GM21360 (cell line): ENCODE measurements around the gene GFI1B.

Experiments
- ATAC-seq: cut with Tn5 transposase; IDR thresholded peaks from one replicate; pipeline ENCODE4 v1.9.1; 2021; ENCODE audit warnings: mild to moderate bottlenecking, moderate library complexity; ENCODE audit not compliant: unreplicated experiment

GFI1B gene

GRCh38 chr9:132978451-132979131 is at the start of gene GFI1B:
Gene GFI1B, plus strand, starts transcription at chr9:132978694. Its CDS starts 7,985 bp downstream, at chr9:132986679.
- no peak for ATAC-seq

DNA sequence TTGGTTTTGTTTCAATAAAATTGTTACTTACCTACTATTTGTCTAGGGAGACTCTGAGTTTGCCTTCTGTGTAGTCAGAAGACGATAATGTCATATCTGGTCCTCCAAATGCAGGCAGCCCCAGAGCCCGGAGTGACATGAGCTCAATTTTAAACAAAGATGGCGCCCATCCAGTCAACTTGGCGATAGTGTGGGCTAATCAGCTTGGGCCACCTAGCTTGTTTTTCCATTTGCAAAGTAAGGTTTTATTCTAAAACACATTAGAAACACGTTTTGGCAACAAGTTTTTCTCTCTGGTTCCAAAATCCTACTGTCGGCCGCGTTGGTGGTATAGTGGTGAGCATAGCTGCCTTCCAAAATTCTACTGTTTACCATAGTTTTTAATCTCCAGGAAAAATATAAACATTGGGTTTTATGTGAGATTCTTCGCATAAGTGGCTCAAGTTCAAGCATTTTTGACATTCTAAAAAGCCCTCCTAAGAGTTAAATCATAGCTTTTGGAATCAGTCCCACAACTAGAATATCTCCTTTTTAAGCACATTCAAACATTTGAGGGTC is 47.2 kb upstream of the GFI1B start:
- ATAC-seq, result no peak

DNA sequence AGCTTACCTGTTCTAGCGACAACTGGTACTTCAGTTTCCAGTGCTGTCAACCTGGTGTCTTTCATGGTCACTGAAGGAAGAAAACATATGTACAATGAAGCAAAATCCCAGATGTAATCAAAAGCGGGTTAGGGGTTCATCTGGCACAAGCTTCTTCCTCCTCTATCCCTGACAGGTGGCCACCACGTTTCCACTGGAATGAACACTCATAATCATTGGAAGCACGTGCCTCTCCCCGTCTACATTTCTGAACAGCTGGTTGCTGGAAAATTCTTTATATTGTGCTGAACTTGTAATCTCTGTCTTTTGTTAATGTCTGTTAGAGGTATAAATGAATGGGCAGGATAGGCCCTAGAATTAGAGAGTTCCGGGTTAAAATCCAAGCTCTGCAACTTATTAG is 43.5 kb upstream of the GFI1B start:
- no peak for ATAC-seq

GRCh38 chr9:132937463-132937901 is 41.0 kb upstream of the GFI1B start:
- no peak for ATAC-seq

DNA sequence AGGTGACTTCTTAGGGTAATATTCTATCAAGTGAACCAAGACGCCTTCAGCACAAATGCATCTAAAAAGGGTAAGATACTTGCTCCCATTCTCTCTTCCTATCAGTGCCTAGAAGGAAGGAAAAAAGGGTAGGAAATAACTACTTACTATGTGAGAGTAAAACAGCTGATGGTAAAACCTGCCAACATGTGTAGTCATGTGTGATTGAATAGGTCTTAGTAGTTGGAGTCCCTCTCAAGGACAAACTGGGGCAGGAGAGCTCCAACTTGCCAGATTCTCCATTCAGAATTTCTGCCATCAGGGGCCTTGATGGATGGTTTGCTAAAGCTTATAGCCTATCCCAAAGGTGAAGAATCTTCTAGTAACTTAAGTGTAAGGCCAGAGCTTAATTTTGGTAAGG is 39.3 kb upstream of the GFI1B start:
- no peak for ATAC-seq

- ATAC-seq, result no peak
Measured at GRCh38 chr9:132942541-132943182, 35.8 kb upstream of the GFI1B start.

- peak; percentile 3 for ATAC-seq
Measured at GRCh38 chr9:132943651-132944293, 34.7 kb upstream of the GFI1B start.

DNA sequence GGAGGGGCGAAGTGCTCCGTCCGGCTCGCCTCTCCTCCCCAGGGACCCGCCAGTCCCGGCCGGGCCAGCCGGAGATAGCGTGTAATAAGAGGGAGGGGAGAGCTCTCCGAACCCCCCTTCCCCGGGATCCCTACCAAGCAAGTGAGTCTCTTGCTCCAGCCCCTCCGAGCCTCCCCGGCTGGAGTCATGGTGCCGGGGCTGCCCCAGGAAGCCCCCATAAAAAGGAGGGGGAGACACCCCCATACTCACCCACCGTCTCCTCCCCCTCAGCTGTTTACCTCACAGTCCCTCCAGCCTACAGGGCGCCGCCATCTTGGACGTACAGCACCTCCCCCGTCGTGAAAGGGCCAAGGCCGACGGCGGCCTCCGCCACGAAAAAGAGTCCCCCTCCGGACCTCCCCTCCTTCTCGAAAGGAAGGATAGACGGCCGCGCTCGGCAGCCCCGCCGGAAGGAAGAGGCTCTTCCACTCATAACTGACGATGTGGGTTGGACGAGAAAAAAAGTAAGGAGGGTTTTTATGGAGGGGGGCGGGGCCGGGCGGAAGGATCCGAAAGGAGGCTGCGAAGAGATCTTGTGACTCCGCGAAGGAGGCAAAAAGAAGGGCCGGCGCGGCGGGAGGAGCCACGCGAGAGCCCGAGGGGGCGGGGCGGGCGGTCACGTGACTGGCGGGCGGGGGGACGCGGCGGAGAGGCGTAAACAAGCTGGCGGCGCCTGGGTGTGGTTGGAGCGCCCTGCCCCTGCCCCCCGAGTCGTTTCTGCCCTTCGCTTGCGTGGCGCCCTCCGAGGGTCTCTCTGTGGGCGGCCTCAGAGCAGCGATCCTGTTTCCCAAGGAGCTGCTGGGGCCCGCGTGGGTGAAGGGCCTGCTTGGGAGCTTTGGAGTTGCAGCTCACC is 34.0 kb upstream of the GFI1B start, which contains the start of gene TSC1:
TSC1 (minus strand) TSS at position 323 of the 892 bp plus-strand sequence. CDS start 15,744 bp downstream, outside the sequence.
- peak; percentile 62 for ATAC-seq

GRCh38 chr9:132945186-132946130 is 33.0 kb upstream of the GFI1B start:
- no peak for ATAC-seq

GRCh38 chr9:132946211-132946610 is 32.3 kb upstream of the GFI1B start:
- no peak for ATAC-seq

DNA sequence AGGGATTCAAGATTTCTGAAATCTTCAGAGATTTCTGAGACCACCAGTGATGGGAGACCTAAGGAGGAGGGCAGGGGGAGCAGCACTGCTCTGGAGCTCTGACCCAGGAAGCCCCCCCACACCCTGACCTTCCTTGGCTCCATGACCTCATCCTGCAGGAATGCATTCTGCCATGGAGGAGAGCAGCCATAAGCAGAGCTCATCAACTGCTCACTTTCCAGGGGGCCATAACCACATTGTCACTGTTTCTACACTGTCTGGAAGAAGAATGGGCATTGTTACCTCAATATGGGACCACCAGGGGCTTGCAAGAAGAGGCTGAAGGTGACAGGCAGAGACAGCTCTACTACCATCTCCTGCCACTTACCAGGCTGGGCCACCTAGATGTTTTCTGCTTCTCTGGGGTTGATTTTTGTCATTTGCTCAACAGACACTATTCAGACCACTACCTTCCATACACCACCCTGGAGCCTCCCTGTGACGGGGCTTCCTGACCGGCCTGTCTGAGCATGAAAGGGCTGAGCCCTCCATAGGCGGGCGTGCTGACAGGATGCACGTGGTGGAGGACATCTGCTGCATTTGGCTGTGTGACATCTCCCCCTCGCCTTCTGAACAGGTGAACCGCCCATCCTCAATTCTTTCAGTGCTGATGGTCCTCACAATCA is 31.7 kb upstream of the GFI1B start:
- no peak for ATAC-seq

- no peak for ATAC-seq
Measured at GRCh38 chr9:132947756-132948155, 30.7 kb upstream of the GFI1B start.

DNA sequence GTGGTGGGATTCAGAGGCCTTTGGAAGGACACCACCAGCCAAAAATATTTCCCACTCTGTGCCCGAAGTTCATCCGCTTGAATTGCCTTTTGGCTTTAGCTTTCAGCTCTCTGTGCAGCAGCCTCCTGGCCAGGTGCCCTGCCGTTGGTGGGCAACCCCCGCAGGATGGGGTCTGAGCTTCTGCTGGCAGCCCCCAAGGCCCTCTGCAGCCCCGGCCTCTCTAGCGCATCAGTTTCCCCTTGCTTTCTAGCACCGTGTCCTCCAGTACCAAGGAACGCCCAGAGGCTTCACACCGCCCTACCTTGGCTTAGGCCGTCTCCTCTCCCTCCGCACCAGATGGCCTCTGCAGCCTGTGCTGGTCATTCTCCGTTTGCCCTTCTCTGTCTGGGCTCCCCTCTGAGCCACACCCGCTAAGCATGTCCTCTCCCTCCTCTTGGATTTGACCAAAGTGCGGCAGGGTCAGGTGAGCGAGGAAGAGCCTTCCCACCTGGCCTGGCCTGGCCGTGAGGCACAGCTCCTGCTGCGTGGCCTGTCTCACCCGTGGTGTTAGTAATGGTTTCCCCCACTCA is 29.9 kb upstream of the GFI1B start:
- no peak for ATAC-seq

DNA sequence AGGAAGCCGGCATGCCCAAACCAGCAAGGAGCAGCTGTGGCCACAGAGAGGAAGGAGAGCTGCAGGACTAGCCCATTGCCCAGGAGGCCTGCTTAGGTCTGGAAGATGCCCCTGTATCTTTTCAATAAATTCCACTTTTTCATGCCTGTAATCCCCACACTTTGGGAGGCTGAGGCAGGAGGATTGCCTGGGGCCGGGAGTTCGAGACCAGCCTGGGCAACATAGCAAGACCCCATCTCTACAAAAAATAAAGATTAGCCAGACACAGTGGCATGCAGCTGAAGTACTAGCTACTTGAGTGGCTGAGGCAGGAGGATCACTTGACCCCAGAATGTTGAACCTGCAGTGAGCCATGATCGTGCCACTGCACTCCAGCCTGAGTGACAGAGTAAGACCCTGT is 28.8 kb upstream of the GFI1B start:
- ATAC-seq, result no peak

DNA sequence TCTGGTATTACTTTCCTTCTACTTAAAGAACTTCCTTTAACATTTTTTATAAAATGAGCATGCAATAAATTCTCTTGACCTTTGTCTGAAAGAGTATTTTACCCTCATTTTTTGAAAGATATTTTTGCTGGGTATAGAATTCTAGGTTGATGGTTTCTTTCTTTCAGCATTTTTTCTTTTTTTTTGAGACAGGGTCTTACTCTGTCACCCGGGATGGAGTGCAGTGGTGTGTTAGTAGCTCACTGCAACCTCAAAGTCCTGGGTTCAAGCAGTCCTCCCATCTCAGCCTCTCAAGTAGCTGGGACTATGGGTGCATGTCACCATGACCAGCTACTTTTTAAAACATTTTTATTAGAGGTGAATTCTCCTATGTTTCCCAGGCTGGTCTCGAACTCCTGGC is 23.4 kb upstream of the GFI1B start:
- ATAC-seq, result no peak

DNA sequence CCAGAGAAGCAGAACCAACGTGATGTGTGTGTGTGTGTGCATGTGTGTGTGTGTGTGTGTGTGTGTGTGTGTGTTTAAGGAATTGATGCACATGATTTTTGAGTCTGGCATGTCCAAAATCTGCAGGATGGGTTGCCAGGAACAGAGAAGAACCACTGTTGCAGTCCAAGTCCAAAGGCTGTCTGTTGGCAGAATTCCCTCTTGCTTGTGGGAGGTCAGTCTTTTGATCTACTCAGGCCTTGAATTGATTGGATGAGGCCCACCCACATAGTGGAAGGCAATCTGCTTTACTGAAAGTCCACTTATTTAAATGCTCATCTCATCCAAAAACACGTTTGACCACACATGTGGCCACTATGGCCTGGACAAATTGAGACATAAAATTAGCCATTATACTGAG is 22.7 kb upstream of the GFI1B start:
- ATAC-seq, result no peak

DNA sequence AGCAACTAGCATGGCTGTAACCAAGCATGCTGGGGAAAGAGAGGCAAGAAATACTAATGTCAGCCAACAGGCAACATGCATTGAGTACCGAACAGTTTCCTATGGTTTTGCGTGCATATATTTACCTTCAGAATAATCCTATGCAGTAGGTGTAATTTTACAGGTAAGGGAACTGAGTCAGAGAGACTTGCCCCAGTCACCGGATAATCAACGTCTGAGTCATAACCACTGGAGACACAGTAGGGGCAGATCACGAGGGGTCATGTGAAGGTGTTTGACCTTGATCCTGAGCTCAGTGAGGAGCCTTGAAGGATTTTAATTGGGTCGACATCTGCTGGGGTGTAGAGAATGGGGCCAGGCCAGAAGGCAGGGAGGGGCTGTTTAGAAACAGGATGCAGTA is 20.7 kb upstream of the GFI1B start:
- no peak for ATAC-seq

DNA sequence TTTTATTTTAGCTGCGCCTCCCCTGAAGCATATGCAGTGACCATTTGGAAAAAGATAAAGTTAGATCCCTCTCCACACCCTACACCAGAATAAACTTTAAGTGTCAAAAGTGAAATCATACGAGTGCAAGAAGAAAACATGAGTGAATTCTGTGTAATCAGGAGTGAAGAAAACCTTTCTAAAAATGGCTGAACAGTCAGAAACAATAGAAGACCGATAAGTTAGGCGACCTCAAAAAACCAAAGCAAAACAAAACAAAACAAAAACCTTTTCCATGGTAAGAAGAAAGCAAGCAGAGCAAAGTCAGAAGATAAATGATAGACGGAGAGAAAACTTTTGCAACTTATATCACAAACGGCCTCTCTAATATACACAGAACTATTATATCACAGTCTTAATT is 17.5 kb upstream of the GFI1B start:
- ATAC-seq, result no peak

GRCh38 chr9:132965478-132965877 is 13.0 kb upstream of the GFI1B start:
- no peak for ATAC-seq
